ENCODE results near the gene SLC25A12.

SLC25A12 gene

DNA sequence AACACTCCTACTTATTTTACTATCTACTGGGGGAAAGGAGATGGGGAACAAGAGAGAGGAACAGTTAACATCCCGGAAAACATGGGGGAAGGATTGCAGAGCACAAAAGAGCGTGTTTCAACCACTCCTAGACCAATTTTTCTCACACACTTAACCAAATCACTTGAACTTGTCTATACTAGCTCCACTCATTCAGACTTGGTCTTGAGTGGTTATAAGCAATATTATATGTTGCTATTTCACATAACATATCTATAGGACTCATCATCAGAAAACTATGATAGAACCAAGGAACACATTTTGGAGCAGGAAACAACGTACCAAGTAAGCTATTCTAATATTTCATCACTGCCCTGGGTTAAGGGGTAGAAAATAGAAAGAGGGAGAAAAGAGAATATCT is 31.5 kb downstream of the SLC25A12 start:
- Mint-ChIP-seq H3K4me1 (peaks cover 12% of the 10 kb centered on the region), H3K4me3 (no peak overlapping the region), H3K36me3 (peaks cover 13% of the 10 kb centered on the region), H3K27me3 (no peaks in the 10 kb centered on the region), H3K9me3 (no peaks in the 10 kb centered on the region), H3K27ac (no peak overlapping the region)

DNA sequence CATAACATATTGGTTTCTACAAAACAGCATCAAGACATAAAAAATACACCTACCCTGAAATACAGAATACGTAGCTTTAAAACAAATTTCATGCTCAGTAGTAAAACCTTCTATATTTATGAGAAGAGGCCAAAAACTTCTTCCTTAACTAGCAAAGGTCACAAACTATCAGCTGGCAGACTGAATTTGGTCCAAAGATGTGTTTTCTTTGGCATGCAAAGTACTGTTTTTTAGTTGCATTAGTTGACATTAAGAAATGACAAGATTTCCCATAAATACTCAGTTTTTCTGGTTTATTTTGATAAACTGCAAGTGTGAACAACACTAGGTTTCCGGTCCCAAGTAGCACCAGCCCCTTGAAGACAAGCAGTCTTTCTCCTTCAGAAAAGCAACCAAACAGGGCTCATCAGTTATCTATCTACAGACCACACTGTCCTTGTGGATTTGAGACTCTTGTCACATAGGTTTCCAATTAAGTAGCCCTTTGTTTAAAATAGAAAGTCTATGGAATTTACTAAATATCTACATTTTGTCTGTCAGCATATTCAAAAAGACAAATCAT is 35.6 kb downstream of the SLC25A12 start:
- Mint-ChIP-seq H3K9me3 (no peaks in the 10 kb centered on the region), H3K27ac (no peak overlapping the region), H3K27me3 (no peaks in the 10 kb centered on the region), H3K4me3 (no peak overlapping the region), H3K4me1 (no peaks in the 10 kb centered on the region), H3K36me3 (peaks cover 23% of the 10 kb centered on the region)

DNA sequence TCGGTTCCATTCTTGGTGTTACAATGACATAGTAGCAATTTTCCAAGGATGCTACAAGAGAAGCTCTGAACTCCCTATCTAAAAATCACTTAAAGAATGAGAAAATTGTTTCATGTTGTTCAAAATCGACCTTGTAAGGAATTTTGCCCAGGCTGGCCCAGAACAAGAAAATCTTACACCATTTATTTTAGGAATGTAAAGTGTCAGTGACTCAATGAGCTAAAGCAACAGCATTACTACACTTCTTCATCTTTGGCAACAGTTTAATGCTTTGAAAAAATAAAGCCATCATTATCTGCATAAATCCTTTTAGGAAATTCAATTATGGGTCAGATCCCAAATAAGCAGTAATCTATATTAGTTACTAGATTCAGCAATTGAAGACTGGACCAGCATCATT is 38.6 kb downstream of the SLC25A12 start:
- Mint-ChIP-seq H3K27me3 (no peaks in the 10 kb centered on the region), H3K36me3 (peaks cover 22% of the 10 kb centered on the region), H3K4me1 (no peaks in the 10 kb centered on the region), H3K4me3 (no peak overlapping the region), H3K9me3 (no peaks in the 10 kb centered on the region), H3K27ac (no peak overlapping the region)

DNA sequence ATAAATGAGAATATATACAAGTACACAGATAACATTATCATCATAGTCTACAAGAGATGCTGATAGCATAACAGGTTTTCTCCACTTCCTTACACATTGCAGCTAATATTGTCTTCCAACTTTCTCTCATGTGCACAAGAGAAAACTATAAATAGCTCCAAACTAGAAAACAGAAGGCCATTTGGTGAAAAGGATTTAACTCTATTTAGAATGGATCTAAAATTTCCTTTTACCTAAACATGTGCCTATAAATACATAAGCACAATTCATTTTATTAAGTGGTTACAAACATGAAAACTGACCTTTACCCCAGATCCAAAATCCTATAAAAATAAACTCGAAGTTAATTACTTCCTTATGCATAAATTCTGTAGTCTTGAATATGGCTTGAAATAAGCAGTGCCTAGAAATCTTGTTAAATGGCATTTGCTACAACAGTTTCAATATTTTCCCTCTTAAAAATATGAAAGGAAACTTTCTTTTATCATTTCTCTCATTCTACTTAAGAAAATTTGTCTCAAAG is 41.6 kb downstream of the SLC25A12 start:
- H3K4me1 Mint-ChIP-seq, result no peaks in the 10 kb centered on the region
- no peaks in the 10 kb centered on the region for H3K27me3 Mint-ChIP-seq
- peaks cover 24% of the 10 kb centered on the region for H3K36me3 Mint-ChIP-seq

DNA sequence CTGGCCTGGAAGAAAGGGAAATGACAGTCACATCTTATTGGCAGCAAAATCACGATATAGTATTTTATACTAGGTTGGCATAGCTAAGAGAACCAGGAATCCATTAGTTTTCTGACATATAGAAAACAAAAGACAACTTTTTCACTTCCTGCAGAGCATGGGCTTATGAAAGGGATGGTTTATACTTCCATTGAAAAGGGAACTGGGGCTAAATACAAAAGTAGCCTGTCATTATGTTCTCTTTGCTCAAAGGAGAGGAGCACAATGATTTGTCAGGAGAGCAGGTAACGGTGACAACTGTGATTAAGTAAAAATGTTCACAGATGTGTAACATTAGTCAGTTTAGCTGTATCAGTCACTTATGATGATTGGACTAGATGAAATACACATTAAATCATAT is 46.4 kb downstream of the SLC25A12 start:
- H3K9me3 Mint-ChIP-seq, result no peaks in the 10 kb centered on the region
- H3K36me3 Mint-ChIP-seq, result peaks cover 11% of the 10 kb centered on the region
- no peaks in the 10 kb centered on the region for H3K4me1 Mint-ChIP-seq
- H3K4me3 Mint-ChIP-seq, result no peak overlapping the region
- no peaks in the 10 kb centered on the region for H3K27me3 Mint-ChIP-seq
- H3K27ac Mint-ChIP-seq, result no peak overlapping the region

More for the DNA sequence above, 41.6 kb downstream of the SLC25A12 start:
- no peak overlapping the region for H3K4me3 Mint-ChIP-seq
- no peaks in the 10 kb centered on the region for H3K9me3 Mint-ChIP-seq
- H3K27ac Mint-ChIP-seq, result no peak overlapping the region

DNA sequence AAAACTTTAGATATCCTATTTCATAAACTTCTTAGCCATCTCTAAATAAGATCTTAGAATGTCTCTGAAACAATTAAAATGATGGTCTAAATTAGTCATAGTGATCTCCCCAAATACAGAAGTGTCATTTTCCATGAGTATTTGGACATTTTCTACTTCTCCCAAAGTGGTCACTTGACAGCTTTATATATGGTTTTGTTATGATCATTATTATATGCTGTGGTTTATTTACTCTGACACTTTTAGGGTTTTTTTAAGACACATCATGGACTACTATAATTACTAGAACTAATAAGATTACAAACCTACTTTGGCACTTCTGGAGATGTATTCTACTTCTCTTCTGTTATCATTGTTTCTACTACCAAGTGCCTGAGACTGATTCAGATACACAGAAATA is 47.1 kb downstream of the SLC25A12 start:
- H3K4me3 Mint-ChIP-seq, result no peak overlapping the region
- H3K4me1 Mint-ChIP-seq, result no peaks in the 10 kb centered on the region
- no peaks in the 10 kb centered on the region for H3K9me3 Mint-ChIP-seq
- peaks cover 8% of the 10 kb centered on the region for H3K36me3 Mint-ChIP-seq
- no peaks in the 10 kb centered on the region for H3K27me3 Mint-ChIP-seq
- H3K27ac Mint-ChIP-seq, result no peak overlapping the region

DNA sequence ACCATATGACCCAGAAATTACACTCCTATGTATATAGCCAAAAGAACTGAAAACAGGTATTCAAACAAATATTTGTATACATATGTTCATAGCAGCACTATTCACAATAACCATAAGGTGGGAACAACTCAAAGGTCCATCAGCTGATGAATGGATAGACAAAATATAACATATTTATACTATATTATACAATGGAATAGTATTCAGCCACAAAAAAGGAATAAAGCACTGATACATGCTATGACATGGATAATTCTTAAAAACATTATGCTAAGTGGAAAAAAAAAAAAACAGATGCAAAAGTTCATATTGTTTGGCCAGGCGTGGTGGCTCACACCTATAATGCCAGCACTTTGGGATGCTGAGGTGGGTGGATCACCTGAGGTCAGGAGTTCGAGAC is 52.0 kb downstream of the SLC25A12 start:
- no peak overlapping the region for H3K27ac Mint-ChIP-seq
- peaks cover 15% of the 10 kb centered on the region for H3K36me3 Mint-ChIP-seq
- H3K9me3 Mint-ChIP-seq, result no peaks in the 10 kb centered on the region
- no peaks in the 10 kb centered on the region for H3K4me1 Mint-ChIP-seq
- no peak overlapping the region for H3K4me3 Mint-ChIP-seq
- no peaks in the 10 kb centered on the region for H3K27me3 Mint-ChIP-seq

DNA sequence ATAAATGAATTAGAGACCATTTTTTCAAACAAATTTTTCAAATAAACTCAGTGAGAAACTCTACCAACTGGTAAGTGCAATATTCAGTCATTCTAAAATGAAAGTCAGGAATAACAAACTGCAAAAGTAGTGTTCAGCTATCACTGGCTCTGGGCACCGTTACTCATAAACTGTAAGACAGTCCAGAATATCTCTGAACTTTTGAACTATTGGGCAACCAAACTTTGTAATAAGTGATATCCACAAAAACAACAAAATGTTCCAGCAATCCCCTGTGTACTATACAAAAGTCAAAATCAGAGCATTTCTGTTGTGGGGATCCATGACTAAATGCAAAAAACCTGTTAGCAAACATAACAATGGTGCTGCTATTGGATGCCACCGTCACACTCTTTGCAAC is 56.3 kb downstream of the SLC25A12 start:
- H3K36me3 Mint-ChIP-seq, result peaks cover 44% of the 10 kb centered on the region
- no peaks in the 10 kb centered on the region for H3K27me3 Mint-ChIP-seq
- H3K4me1 Mint-ChIP-seq, result no peaks in the 10 kb centered on the region

DNA sequence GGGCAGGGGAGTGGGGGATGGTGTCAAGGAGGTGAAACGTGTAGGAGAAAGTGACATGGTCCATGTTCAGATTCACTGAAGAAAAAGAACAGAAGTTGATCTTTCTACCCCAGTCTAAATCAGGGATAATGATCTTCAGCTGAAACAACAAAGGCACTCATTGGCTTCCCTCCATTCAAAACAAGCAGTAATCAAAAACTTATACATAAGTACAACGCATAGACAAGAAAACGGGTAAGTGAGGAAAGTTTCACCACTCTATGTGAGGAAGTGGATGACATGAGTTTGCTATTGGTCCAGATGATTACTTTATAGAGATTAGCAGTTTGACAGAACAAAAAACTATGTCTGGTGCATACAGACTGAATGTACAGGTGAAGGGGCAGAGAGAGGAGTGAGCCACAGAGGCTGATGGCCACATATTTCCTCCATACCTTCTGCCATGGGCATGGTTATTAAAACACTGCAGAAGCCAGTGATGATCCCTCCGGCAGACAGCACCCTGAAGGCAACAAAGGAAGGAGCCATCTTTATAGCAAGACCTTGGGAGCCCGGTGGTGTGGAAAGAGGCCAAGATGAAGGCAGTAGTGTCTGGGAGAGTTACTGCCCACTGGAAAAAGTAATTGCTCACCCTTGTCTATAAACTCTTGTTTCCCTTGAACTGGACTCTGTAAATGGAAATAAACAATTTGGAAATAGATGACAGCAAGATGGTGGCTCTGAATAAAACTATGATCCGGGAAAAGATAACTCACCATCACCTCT is 57.7 kb downstream of the SLC25A12 start:
- Mint-ChIP-seq H3K4me1 (no peaks in the 10 kb centered on the region), H3K9me3 (no peaks in the 10 kb centered on the region), H3K36me3 (peaks cover 47% of the 10 kb centered on the region), H3K27me3 (no peaks in the 10 kb centered on the region), H3K27ac (no peak overlapping the region), H3K4me3 (no peak overlapping the region)

More for the DNA sequence above, 56.3 kb downstream of the SLC25A12 start:
- Mint-ChIP-seq H3K27ac (no peak overlapping the region), H3K9me3 (no peaks in the 10 kb centered on the region), H3K4me3 (no peak overlapping the region)

DNA sequence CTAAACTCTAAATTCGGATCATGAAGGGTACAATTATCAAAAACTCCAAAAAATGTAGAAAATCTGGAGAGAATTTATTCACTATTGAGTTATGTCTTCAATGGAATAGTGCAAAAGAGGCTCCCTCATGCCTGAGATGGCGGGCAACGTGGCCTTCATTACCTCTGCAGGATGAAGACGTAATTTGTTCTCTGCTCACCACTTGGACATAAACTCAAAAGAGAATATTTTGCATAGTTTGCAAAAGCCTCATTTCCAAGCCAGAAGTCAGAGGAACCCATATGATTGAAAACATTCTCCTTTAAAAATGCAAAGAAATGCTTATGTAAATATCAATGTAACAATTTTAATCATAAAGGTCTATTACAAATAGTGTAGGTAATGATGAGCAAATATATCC is 58.7 kb downstream of the SLC25A12 start:
- H3K27me3 Mint-ChIP-seq, result no peaks in the 10 kb centered on the region
- no peaks in the 10 kb centered on the region for H3K4me1 Mint-ChIP-seq

DNA sequence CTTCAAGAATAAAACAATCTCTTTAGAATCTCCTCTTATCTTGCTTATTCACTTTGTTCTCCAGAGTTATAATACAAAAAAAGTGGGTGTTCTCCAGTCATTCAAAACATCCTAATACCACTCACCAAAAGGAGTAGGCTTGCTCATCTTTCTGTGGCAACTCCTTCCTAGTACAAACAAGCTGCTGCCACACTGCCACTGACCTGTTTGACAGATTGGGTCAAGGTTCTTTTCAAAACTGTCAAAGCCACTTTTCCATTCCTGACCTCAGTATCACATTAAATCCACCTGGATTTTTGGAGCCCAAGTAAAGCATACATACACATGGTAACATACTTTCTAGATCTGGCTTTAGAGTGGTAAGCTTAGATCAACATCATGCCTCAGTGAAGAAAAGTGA is 59.8 kb downstream of the SLC25A12 start:
- Mint-ChIP-seq H3K27me3 (no peaks in the 10 kb centered on the region), H3K9me3 (no peaks in the 10 kb centered on the region), H3K27ac (no peak overlapping the region), H3K36me3 (peaks cover 47% of the 10 kb centered on the region), H3K4me1 (no peaks in the 10 kb centered on the region), H3K4me3 (no peak overlapping the region)

More for the DNA sequence above, 58.7 kb downstream of the SLC25A12 start:
- Mint-ChIP-seq H3K36me3 (peaks cover 47% of the 10 kb centered on the region), H3K9me3 (no peaks in the 10 kb centered on the region), H3K4me3 (no peak overlapping the region), H3K27ac (no peak overlapping the region)

DNA sequence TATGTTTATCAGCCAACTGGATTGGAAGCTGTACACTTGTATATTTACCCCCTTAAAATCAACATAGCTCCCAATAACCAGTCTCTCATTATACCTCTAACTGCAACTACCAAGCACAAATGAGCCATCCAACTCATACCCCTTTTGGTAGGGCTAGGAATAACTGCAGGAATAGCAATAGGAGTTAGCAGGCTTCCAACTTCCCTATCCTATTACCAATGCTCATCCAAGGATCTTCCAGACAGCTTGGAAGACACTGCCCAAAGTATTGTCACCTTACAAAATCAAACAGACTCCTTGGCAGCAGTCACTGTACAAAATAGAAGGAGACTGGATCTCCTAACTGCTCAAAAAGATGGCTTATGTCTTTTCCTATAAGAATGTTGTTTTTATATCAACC is 61.6 kb downstream of the SLC25A12 start:
- Mint-ChIP-seq H3K27ac (no peak overlapping the region), H3K9me3 (no peaks in the 10 kb centered on the region), H3K4me1 (no peaks in the 10 kb centered on the region), H3K27me3 (no peaks in the 10 kb centered on the region), H3K36me3 (peaks cover 51% of the 10 kb centered on the region), H3K4me3 (no peak overlapping the region)

DNA sequence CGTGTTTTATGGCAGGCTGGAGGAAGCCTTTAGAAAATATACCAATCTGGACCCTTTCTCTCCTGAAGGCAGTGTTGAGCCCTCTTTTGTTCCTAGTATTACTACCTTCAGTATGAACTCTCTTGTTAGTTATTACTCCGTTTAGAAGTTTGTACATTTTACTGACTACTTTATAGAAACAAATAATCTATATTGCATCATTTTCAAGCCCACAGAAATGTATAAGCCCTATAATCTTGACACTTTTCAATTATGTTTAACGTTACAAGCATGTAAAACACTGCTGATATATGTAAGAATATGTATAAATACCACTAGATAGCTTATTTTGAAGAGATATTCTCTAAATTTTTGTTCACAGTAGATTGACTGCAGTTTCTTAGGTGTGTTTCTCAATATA is 64.0 kb downstream of the SLC25A12 start:
- H3K27me3 Mint-ChIP-seq, result no peaks in the 10 kb centered on the region
- H3K27ac Mint-ChIP-seq, result no peak overlapping the region
- H3K36me3 Mint-ChIP-seq, result peaks cover 42% of the 10 kb centered on the region
- H3K4me1 Mint-ChIP-seq, result no peaks in the 10 kb centered on the region
- no peaks in the 10 kb centered on the region for H3K9me3 Mint-ChIP-seq
- H3K4me3 Mint-ChIP-seq, result no peak overlapping the region

DNA sequence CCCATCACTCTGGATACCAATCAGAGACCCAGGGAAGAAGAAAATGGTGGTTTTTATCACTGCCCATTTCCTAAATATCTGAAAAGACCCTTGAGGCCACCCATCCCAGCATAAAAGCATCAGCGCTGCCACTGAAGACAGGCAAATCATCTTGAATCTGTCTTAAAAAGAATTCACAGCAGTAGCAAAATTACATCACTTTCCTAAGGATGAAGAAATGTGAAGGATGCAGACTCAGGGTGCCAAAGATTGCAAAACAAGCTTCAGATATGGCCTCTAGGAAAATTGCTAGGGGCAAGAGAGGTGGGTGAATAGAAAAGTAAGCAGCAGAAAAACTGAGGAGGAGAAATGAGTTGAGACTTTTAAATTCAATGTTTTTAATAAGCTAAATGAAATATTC is 70.0 kb downstream of the SLC25A12 start:
- Mint-ChIP-seq H3K27ac (no peak overlapping the region), H3K27me3 (no peaks in the 10 kb centered on the region)

DNA sequence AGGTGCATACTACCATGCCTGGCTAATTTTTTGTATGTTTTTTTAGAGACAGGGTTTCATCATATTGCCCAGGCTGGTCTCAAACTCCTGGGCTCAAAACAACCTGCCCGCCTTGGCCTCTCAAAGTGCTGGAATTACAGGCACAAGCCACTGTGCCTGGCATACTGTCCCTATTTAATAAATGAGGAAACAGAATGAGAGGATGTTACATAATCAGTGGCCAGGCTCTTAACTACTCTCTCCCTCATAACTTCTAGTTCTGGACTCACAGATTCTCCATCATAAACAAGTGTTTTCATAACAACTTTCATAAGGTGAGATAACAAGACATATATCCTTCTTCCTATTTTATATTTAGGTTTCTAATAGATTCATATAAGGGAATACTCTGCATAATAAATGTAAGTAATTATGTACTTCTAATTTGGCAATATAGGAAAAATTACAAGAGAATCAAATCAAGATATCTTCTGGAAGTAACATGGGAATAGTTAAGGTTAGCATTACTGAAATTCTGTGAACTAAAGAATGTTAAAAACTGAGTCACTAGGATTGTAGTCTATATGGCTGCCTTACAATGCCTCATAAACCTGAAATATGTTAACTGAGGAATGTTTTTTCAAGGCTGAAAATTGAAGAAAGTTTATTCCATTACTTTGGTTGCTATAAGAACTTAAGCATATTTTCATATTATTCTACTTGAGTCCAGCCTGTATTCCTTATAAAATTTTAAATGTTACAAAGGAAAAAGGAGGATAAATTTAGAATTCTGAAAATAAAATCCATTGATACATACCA is 71.3 kb downstream of the SLC25A12 start:
- H3K4me1 Mint-ChIP-seq, result no peaks in the 10 kb centered on the region
- H3K4me3 Mint-ChIP-seq, result no peak overlapping the region
- no peaks in the 10 kb centered on the region for H3K9me3 Mint-ChIP-seq
- H3K27ac Mint-ChIP-seq, result no peak overlapping the region
- H3K36me3 Mint-ChIP-seq, result peaks cover 12% of the 10 kb centered on the region
- H3K27me3 Mint-ChIP-seq, result no peaks in the 10 kb centered on the region

More for the DNA sequence above, 70.0 kb downstream of the SLC25A12 start:
- H3K9me3 Mint-ChIP-seq, result no peaks in the 10 kb centered on the region
- no peaks in the 10 kb centered on the region for H3K4me1 Mint-ChIP-seq
- no peak overlapping the region for H3K4me3 Mint-ChIP-seq
- peaks cover 12% of the 10 kb centered on the region for H3K36me3 Mint-ChIP-seq

DNA sequence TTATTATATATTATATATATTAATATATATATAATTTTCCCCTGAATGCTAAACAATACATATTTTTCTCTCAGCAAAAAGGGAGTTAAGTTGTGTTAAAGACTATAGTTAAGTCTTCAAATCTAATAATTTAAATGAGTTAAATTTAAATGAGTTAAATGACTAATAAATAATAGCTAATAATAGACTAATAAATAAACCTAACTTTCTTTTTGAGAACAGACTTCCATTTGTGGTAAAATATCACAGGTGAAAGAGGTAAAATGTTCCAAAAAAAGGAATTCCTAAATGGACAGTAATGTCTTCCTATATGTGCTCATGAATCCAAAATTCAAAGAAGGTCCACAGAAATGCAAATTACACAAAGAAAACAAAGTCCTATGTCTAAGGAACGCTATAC is 74.6 kb downstream of the SLC25A12 start:
- H3K4me1 Mint-ChIP-seq, result no peaks in the 10 kb centered on the region
- H3K27ac Mint-ChIP-seq, result no peak overlapping the region
- H3K9me3 Mint-ChIP-seq, result no peaks in the 10 kb centered on the region
- no peak overlapping the region for H3K4me3 Mint-ChIP-seq
- peaks cover 9% of the 10 kb centered on the region for H3K36me3 Mint-ChIP-seq
- no peaks in the 10 kb centered on the region for H3K27me3 Mint-ChIP-seq

Data from activated naive CD4-positive, alpha-beta T cell treated with anti-CD3 and anti-CD28 coated beads, Interleukin-2, amount 50 U/mL, for 24 hours (primary cell).